Erythroblast (primary cell): ENCODE data around the gene SLC5A5.

Experiments used
- GATA1 ChIP-seq: IDR thresholded peaks from 2 replicates; pipeline ENCODE4 v1.6.1; 2011; ENCODE audit warnings: low read depth, mild to moderate bottlenecking, control low read depth, low read length, moderate library complexity
- POLR2A ChIP-seq: IDR thresholded peaks from 2 replicates; pipeline ENCODE4 v1.6.1; 2011; ENCODE audit warnings: mild to moderate bottlenecking, low read length

DNA sequence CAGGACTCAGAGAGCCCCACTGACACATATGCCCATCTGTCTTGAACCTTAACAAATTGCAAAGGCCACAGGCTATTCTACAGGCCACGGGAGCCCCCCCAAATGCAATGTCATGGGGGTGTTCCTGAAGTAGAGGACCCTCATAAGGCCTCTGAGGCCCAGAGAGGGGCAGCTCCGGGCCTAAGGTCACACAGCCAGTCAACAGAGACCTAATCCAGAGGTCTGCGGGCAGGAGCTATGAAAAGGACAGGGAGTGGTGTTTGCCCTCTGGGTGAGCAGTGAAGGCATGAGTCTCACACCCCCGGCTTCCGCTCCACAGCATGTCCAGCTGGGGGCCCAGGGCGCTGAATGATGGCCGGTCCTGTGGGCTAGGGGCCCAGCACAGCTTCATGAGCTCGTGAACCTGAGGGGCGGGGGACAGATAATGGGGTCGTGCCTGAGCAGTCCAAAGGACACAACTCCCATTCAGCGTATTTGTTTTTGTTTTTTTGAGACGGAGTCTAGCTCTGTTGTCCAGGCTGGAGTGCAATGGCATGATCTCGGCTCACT, 45.2 kb upstream of the SLC5A5 start:
- no peak for TF ChIP-seq POLR2A
- TF ChIP-seq GATA1, result no peak
